Body of pancreas (tissue), 4 donors: ENCODE results near the gene CDH4. TPM values are rescaled to one million over a fixed set of nuclear protein-coding genes. Genes with fewer than 3 reads are reported as not detected.
"Not testable (repeated sequence)": the region's sequence is repeated elsewhere in the genome, so short reads cannot be mapped to it uniquely, and the experiment has no call there.

Experiments used
- ATAC-seq: fragments of 150-250 bp; one replicate; pipeline ENCODE4 v1.9.1; 2016
- DNase-seq, 4 donors: peaks; one replicate each; pipeline ENCODE4 v3.0.0-alpha.2; 2019
- H3K27ac ChIP-seq, 4 donors: fragments of 200-600 bp; sonication (generic); 1 replicate in 3 of 4; 2 replicates in 1 of 4; pipeline versions ENCODE4 v1.5.1 to v1.6.1; 2016 to 2019; ENCODE audit warnings: mild to moderate bottlenecking in 1 of 4, mixed read lengths in 1 of 4, moderate library complexity in 1 of 4
- H3K27me3 ChIP-seq, 2 donors: fragments of 200-600 bp; sonication (generic); one replicate each; pipeline ENCODE4 v1.6.0; 2016; ENCODE audit warnings: mild to moderate bottlenecking in 1 of 2
- H3K36me3 ChIP-seq, 2 donors: fragments of 200-600 bp; sonication (generic); replicated peaks in 1 of 2; 2 replicates each; pipeline ENCODE4 v1.5.1; 2016; ENCODE audit warnings: low read depth in 2 of 2; ENCODE audit not compliant: insufficient read depth in 1 of 2
- H3K4me1 ChIP-seq: fragments of 200-600 bp; sonication (generic); one replicate; pipeline ENCODE4 v1.6.0; 2016
- H3K4me3 ChIP-seq, 2 donors: fragments of 200-600 bp; sonication (generic); 1 replicate in 1 of 2; 2 replicates in 1 of 2; pipeline ENCODE4 v1.5.1; 2016 to 2019
- H3K9me3 ChIP-seq, 3 donors: fragments of 200-600 bp; sonication (generic); 1 replicate in 2 of 3; 2 replicates in 1 of 3; pipeline ENCODE4 v1.5.1; 2016
- CTCF ChIP-seq, 7 experiments: fragments of 450-650 bp in 4 of 7; fragments of 200-600 bp in 3 of 7; sonication (generic) in 3 of 7; IDR thresholded peaks; one replicate each; pipeline ENCODE4 v1.5.1; 2016 to 2019; ENCODE audit warnings: antibody characterized with exemption in 7 of 7
- POLR2A ChIP-seq, 3 donors: fragments of 450-650 bp; IDR thresholded peaks; one replicate each; pipeline ENCODE4 v1.6.1; 2016; ENCODE audit warnings: antibody characterized with exemption in 3 of 3, mild to moderate bottlenecking in 2 of 3
- WGBS, 2 donors: methylation state at CpG; one replicate each; pipeline ENCODE4 v1.1.5; 2017; 5-methylcytosine and 5-hydroxymethylcytosine counted together
- intact Hi-C: fragments of 100-400 bp; cut with DNase I; formaldehyde crosslinking; loops from one replicate; pipeline ENCODE4 v1.15.1; 2023
- total RNA-seq, 2 donors: library from RNA; depleted of rRNA; stranded (reverse); fragments of >200 nt; gene quantifications; one replicate each; pipeline ENCODE4 v1.1.0, GENCODE V29; 2016

The CDH4 gene
- total RNA-seq, 2 donors from 2014 or later, result 0.33 to 0.52 TPM

GRCh38 chr20:61478094-61478493 is 226.0 kb downstream of the CDH4 start:
- Histone ChIP-seq H3K9me3 (peaks cover 0 to 5% (median 0%) of the 10 kb centered on the region in 3 donors), H3K27me3 (no peaks in the 10 kb centered on the region), H3K4me3 (no peak overlapping the region), H3K4me1 (no peaks in the 10 kb centered on the region), H3K27ac (no peak overlapping the region), H3K36me3 (no peaks in the 10 kb centered on the region)
- intact Hi-C loops, result no loop called here
- no peak for ATAC-seq
- no peak for DNase-seq
- TF ChIP-seq CTCF (IDR thresholded peaks at IDR 0.05) (no peak), POLR2A (IDR thresholded peaks at IDR 0.05) (no peak)
- 52 to 58% methylated on average over 9 of the region's 9 CpGs for WGBS, 2 donors

DNA sequence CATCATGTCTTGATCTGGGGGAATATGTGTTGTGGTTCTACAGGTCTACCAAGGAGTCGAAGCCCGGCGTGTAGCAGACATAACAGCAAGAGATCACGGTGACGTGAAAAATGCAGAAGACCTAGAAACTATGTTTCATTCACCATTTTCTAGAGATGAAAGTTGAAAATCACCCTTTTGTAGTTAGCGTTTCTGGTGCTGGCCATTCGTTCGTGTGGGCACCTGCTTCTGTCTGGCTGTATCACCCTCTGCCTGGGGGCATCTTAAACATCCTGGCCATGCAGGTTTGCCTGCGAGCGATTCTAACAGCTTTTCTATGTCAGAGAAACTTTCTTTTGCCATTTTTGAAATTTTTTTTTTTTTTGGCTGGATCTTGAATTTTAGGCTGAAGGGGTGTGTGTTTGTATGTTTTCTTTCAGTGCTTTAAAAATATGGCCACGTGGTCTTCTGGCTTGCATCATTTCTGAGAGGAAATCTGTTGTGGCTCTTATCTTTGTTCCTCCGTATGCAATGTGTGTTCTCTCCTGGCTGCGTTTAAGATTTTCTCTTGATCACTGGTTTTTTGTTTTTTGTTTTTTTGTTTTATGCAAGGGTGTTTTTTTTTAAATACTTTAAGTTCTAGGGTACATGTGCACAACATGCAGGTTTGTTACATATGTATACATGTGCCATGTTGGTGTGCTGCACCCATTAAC is 226.7 kb downstream of the CDH4 start:
- WGBS, 2 donors, result 73 to 78% methylated on average over 13 of the region's 13 CpGs
- Histone ChIP-seq H3K36me3 (no peaks in the 10 kb centered on the region), H3K4me1 (no peaks in the 10 kb centered on the region), H3K9me3 (peaks cover 0 to 5% (median 0%) of the 10 kb centered on the region in 3 donors), H3K27ac (no peak overlapping the region), H3K4me3 (no peak overlapping the region), H3K27me3 (no peaks in the 10 kb centered on the region)
- ATAC-seq, result no peak
- TF ChIP-seq POLR2A (IDR thresholded peaks at IDR 0.05) (no peak), CTCF (IDR thresholded peaks at IDR 0.05) (no peak)
- intact Hi-C loops, result no loop called here
- no peak for DNase-seq

DNA sequence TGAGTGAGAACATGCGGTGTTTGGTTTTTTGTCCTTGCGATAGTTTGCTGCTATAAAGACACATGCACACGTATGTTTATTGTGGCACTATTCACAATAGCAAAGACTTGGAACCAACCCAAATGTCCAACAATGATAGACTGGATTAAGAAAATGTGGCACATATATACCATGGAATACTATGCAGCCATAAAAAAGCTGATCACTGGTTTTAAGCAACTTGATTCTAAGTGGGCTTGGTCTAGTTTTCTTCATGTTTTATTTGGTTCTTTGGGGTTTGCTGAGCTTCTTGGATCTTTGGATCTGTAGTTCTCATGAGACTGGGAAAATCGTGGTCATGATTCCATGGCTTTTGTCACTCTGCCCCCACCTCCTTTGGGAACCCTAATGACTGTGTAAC is 227.4 kb downstream of the CDH4 start:
- H3K4me1 ChIP-seq, intact Hi-C loops, H3K27me3 ChIP-seq, ATAC-seq, H3K9me3 ChIP-seq, H3K27ac ChIP-seq, H3K36me3 ChIP-seq, H3K4me3 ChIP-seq, DNase-seq: not testable (repeated sequence)
- WGBS, 2 donors, result 88 to 89% methylated on average over 4 of the region's 4 CpGs

- TF ChIP-seq POLR2A (IDR thresholded peaks at IDR 0.05), result no peak
- TF ChIP-seq CTCF (IDR thresholded peaks at IDR 0.05), result no peak
- ATAC-seq, result no peak
- intact Hi-C loops, result no loop called here
These were observed 228.2 kb downstream of the CDH4 start for GRCh38 chr20:61480158-61480825.

DNA sequence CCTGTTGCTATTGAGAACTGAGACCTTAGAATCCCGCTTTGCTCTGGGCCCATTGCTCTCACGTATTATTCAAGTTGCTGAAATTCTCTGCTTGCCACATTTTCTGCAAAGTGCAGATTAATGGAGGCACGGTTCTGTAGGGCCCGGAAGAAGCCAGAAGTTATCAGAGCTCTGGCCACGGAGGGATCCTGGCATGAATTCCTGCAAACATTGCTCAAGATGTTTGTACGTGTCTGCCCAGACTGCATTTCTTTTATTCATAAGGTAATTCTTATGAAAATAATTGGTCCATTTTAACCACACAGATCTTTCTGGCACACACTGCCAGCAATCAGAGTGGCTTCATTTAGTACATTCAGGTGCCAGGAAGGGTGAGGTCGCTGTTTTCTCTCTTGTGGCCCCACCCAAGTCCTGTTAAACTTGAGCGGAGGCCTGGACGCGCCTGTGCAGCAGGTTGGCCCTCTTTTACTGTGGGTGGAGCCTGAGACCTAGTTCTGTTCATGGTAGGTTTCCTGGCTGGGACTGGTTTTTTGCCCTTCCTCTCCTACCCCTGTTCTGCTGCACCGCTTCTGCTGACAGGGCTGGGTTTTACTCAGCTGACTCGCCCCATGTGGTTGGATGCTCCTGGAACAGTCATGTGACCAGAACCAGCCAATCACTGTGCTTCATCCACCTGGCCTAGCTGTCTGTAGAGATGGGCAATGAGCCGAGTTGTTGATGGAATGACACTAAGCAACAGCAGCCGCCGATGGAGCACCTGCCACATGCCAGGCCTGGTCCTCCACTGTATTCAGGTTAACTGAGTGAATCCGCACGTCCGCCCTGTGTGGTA is 230.2 kb downstream of the CDH4 start:
- no peaks in the 10 kb centered on the region for H3K27me3 ChIP-seq
- TF ChIP-seq CTCF (IDR thresholded peaks at IDR 0.05), result no peak
- no peak for TF ChIP-seq POLR2A (IDR thresholded peaks at IDR 0.05)
- no peak overlapping the region for H3K27ac ChIP-seq
- no peak overlapping the region for H3K4me3 ChIP-seq
- H3K4me1 ChIP-seq, result no peaks in the 10 kb centered on the region
- peaks cover 0 to 5% (median 0%) of the 10 kb centered on the region in 3 donors for H3K9me3 ChIP-seq
- WGBS, 2 donors, result 61 to 73% methylated on average over 7 to 18 of the region's 18 CpGs
- DNase-seq (no peak), ATAC-seq (no peak)
- intact Hi-C loops, result no loop called here
- no peaks in the 10 kb centered on the region for H3K36me3 ChIP-seq

More at GRCh38 chr20:61480158-61480825, 228.2 kb downstream of the CDH4 start:
- no peaks in the 10 kb centered on the region for H3K36me3 ChIP-seq
- H3K9me3 ChIP-seq, result peaks cover 0 to 5% (median 0%) of the 10 kb centered on the region in 3 donors
- H3K27me3 ChIP-seq, result no peaks in the 10 kb centered on the region
- no peak overlapping the region for H3K4me3 ChIP-seq
- no peak overlapping the region for H3K27ac ChIP-seq
- WGBS, 2 donors, result 79 to 80% methylated on average over 11 to 16 of the region's 16 CpGs
- no peaks in the 10 kb centered on the region for H3K4me1 ChIP-seq
- DNase-seq, result no peak
